Prostate gland (tissue), 2 donors: Measurements from ENCODE around the gene CRISPLD2.

Experiments
- POLR2A ChIP-seq: fragments of 450-650 bp; IDR thresholded peaks from one replicate; pipeline ENCODE4 v1.6.1; 2016; ENCODE audit warnings: antibody characterized with exemption, mild to moderate bottlenecking
- POLR2AphosphoS5 ChIP-seq: sonication (generic); formaldehyde crosslinking; IDR thresholded peaks from one replicate; pipeline ENCODE4 v1.6.1; 2017; ENCODE audit warnings: antibody characterized with exemption
- TF ChIP-seq, protein P1 (sequence below), 4 experiments: fragments of 200-600 bp in 2 of 4; fragments of 450-650 bp in 2 of 4; sonication (generic) in 2 of 4; IDR thresholded peaks; 1 replicate in 3 of 4; 2 replicates in 1 of 4; pipeline ENCODE4 v1.5.1; 2016 to 2019; ENCODE audit warnings: antibody characterized with exemption in 4 of 4, mild to moderate bottlenecking in 2 of 4, moderate library complexity in 2 of 4

DNA sequence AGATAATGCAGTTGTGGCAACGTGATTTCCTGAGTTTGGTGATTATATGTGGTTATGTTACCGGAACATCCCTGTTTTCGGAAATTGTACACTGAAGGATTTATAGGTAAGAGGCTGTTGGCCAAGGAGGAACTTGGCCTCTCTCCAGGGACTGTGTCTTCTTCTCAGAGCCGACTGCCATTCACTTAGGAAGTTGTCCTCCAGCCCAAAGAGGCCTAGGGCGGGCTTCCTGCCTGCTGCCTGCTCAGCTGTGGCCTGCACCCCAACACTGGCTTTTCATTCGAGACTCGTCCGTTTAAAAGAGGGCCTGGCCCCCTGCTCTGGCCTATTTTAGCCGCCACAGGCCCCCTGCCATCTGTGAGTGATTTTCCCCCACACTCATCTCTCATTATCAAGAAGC is 127.2 kb downstream of the CRISPLD2 start:
- TF ChIP-seq POLR2A (no peak), POLR2AphosphoS5 (peak; percentile 97)
- TF ChIP-seq, protein P1, sequence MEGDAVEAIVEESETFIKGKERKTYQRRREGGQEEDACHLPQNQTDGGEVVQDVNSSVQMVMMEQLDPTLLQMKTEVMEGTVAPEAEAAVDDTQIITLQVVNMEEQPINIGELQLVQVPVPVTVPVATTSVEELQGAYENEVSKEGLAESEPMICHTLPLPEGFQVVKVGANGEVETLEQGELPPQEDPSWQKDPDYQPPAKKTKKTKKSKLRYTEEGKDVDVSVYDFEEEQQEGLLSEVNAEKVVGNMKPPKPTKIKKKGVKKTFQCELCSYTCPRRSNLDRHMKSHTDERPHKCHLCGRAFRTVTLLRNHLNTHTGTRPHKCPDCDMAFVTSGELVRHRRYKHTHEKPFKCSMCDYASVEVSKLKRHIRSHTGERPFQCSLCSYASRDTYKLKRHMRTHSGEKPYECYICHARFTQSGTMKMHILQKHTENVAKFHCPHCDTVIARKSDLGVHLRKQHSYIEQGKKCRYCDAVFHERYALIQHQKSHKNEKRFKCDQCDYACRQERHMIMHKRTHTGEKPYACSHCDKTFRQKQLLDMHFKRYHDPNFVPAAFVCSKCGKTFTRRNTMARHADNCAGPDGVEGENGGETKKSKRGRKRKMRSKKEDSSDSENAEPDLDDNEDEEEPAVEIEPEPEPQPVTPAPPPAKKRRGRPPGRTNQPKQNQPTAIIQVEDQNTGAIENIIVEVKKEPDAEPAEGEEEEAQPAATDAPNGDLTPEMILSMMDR (IDR thresholded peaks at IDR 0.05): no peak
